ENCODE results near the gene NDUFS2.

- TF ChIP-seq CTCF (IDR thresholded peaks at IDR 0.05), result no peak
- TF ChIP-seq POLR2A (IDR thresholded peaks at IDR 0.05), result no peak
Observed at GRCh38 chr1:161157867-161158266, 44.3 kb upstream of the NDUFS2 start.

Measured in lower leg skin (tissue), 3 donors.